GM12875 (cell line): Measurements from ENCODE around the gene FBN1.

Experiments used
- H3K4me3 ChIP-seq: one replicate; pipeline ENCODE4 v1.5.1; 2011; ENCODE audit warnings: low read depth, low read length, control low read depth
- TF ChIP-seq, protein P1 (sequence below): IDR thresholded peaks from 2 replicates; pipeline ENCODE4 v1.5.1; 2011; ENCODE audit warnings: low read depth, mild to moderate bottlenecking, control low read depth, inconsistent platforms, low read length, moderate library complexity, borderline replicate concordance; ENCODE audit not compliant: insufficient read depth

The FBN1 gene

DNA sequence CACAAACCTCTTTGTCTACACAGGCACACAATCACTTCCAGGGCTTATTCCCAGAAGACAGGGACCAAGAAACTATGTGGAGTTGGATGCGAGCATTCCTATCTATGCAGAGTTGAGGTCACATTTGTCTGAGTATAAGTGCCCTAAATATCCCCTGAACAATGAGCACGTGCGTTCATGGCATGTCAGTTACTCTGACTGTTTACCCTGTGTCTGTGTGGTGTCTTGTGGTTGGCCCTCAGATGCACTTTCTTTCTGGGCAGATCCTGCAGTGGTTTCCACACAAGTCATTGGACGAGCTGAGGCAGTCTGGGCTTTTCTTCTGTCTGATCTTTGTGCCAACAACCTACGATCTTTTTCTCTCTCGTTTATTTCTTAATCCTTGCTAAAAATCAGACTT, 134.5 kb downstream of the FBN1 start:
- TF ChIP-seq, protein P1, sequence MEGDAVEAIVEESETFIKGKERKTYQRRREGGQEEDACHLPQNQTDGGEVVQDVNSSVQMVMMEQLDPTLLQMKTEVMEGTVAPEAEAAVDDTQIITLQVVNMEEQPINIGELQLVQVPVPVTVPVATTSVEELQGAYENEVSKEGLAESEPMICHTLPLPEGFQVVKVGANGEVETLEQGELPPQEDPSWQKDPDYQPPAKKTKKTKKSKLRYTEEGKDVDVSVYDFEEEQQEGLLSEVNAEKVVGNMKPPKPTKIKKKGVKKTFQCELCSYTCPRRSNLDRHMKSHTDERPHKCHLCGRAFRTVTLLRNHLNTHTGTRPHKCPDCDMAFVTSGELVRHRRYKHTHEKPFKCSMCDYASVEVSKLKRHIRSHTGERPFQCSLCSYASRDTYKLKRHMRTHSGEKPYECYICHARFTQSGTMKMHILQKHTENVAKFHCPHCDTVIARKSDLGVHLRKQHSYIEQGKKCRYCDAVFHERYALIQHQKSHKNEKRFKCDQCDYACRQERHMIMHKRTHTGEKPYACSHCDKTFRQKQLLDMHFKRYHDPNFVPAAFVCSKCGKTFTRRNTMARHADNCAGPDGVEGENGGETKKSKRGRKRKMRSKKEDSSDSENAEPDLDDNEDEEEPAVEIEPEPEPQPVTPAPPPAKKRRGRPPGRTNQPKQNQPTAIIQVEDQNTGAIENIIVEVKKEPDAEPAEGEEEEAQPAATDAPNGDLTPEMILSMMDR: no peak
- H3K4me3 ChIP-seq: no peak overlapping the region

GRCh38 chr15:48507416-48508065, 138.0 kb downstream of the FBN1 start:
- TF ChIP-seq, protein P1: peak; percentile 75
- no peak overlapping the region for H3K4me3 ChIP-seq

DNA sequence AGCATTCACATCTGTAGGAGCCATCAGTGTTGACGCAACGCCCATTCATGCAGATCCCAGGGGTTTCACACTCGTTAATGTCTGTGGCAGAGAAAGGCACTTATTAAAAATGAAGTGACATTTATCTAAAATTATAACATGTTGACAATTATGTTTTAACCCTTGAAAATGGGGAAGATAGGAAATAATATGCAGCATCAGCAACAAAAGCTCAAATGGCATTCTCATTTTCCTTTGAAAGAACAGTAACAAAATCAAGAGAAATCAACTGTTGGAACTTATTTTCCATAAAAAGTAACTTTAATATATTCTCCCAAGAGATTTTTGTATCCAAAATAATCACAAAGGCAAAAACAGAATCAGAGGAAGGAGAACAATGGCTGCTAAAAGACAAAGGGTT, 140.4 kb downstream of the FBN1 start:
- TF ChIP-seq, protein P1: no peak
- H3K4me3 ChIP-seq: no peak overlapping the region

DNA sequence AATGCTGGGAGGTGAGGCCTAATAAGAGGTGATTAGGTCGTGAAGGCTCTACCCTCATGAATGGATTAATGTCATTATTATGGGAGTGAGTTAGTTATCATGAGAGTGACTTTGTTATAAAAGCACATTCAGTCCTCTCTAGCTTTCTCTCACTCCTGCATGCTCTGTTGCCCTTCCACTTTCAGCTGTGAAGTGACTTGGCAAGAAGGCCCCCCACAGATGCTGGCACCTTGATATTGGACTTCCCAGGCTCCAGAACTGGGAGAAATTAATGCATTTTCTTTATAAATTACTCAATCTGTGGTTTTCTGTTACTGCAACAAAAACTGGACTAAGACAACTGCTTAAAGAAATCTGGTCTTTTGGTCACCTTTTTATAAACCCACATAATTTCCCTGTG, 144.3 kb downstream of the FBN1 start:
- H3K4me3 ChIP-seq: no peak overlapping the region
- TF ChIP-seq, protein P1: no peak

DNA sequence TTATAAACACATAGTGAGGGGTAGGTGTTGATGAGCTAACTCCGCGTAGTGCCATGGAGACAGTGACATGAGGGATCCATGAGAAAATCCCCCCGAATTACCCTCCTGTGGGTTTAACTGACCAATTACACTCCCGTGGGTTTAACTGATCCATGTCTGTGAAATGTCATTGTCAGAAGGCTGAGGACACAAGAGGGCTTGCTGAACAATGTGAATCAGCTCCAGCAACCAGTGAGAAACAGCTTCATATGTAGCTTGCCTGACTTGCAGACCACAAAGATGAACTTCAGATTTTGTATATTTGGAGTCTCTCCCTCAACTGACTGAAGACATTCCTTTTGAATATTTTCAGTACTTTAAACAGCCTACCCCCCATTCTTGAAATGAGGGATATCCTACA, 144.9 kb downstream of the FBN1 start:
- TF ChIP-seq, protein P1: no peak
- no peak overlapping the region for H3K4me3 ChIP-seq

- H3K4me3 ChIP-seq: no peak overlapping the region
- TF ChIP-seq, protein P1: no peak
These were observed 145.5 kb downstream of the FBN1 start for GRCh38 chr15:48499978-48500377.

GRCh38 chr15:48498828-48499227, 146.7 kb downstream of the FBN1 start:
- TF ChIP-seq, protein P1: no peak
- no peak overlapping the region for H3K4me3 ChIP-seq
